H1 (cell line): ENCODE data around the gene TDRD5. TPM values are rescaled to one million over a fixed set of nuclear protein-coding genes. Genes with fewer than 3 reads are reported as not detected.

Experiments used
- NANOG ChIP-seq: IDR thresholded peaks from 2 replicates; pipeline ENCODE4 v1.6.1; 2011; ENCODE audit warnings: low read length, low read depth, mild to moderate bottlenecking, inconsistent platforms; ENCODE audit not compliant: insufficient read depth, poor library complexity, severe bottlenecking
- RFX5 ChIP-seq: IDR thresholded peaks from 2 replicates; pipeline ENCODE4 v1.6.1; 2011; ENCODE audit warnings: low read depth, low read length, improper control_type of control experiment, borderline replicate concordance
- polyA plus RNA-seq, 7 experiments: library from polyadenylated mRNA; depleted of rRNA in 3 of 7; stranded (reverse) in 5 of 7; unstranded in 2 of 7; fragments of >200 nt in 5 of 7; fragments of 200-250 nt in 2 of 7; gene quantifications; 1 replicate in 5 of 7; 2 replicates in 1 of 7; 4 replicates in 1 of 7; pipeline versions ENCODE4 v1.2.1 to v1.2.3, GENCODE V29; 2011 to 2013; ENCODE audit warnings: missing spikeins in 2 of 7, mixed read lengths in 2 of 7
- total RNA-seq: library from RNA; stranded (reverse); fragmentation: NEBNext Ultra II Directional; extraction: Animal tissue kit (Norgen Biotek cat#: 25700); gene quantifications from 2 replicates; pipeline ENCODE4 v1.2.1, GENCODE V29; 2021

The TDRD5 gene
- total and polyA plus RNA-seq, 2 of the 8 experiments (the other 6 are each of a cell fraction or from before 2014, with no cell fraction given), result 0.53 to 1.4 TPM

DNA sequence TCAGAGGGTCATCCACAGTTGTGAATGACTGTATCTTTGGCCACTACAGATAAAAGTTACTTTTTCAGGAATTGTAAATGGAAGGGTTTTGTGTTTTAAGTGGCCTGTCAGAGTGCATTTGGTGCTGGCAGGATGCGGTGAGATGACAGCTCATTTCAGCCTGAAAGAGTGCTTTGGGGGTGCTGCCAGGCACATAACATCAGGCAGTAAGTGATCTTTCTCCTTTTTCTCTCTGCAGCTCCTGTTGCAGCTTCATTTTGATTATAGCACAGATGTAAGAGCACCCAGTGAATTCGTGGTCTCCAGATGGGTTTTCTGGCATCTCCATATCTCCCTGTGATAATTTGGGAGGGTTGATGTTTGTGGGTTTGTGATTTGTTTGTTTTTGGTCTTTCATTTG is 136.6 kb downstream of the TDRD5 start (continued):
- TF ChIP-seq RFX5 (no peak), NANOG (no peak)
- TF ChIP-seq, all 59 proteins: peak for 0
